WERI-Rb-1 (cell line): Measurements from ENCODE around the gene MFAP4.

Experiments
- DNase-seq: peaks from one replicate; pipeline ENCODE4 v3.0.0-alpha.2; 2020
- H3K27ac ChIP-seq: fragments of 250-450 bp; sonication (Bioruptor Pico); 2 replicates; pipeline ENCODE4 v1.5.1; 2020; ENCODE audit warnings: mild to moderate bottlenecking, moderate library complexity
- H3K27me3 ChIP-seq: fragments of 250-450 bp; sonication (Bioruptor Pico); 2 replicates; pipeline ENCODE4 v1.5.1; 2021; ENCODE audit warnings: mild to moderate bottlenecking, low read depth, moderate library complexity; ENCODE audit not compliant: insufficient read depth, severe bottlenecking
- H3K36me3 ChIP-seq: fragments of 250-450 bp; sonication (Bioruptor Pico); 2 replicates; pipeline ENCODE4 v1.5.1; 2020; ENCODE audit warnings: mild to moderate bottlenecking, moderate library complexity
- H3K4me3 ChIP-seq: 2 replicates; pipeline ENCODE4 v1.5.1; 2011; ENCODE audit warnings: low read depth, mild to moderate bottlenecking, control low read depth, low read length
- H3K9me3 ChIP-seq: fragments of 250-450 bp; sonication (Bioruptor Pico); 2 replicates; pipeline ENCODE4 v1.5.1; 2021; ENCODE audit warnings: mild to moderate bottlenecking, moderate library complexity; ENCODE audit not compliant: severe bottlenecking
- CTCF ChIP-seq: IDR thresholded peaks from 2 replicates; pipeline ENCODE4 v1.5.1; 2011; ENCODE audit warnings: low read depth, mild to moderate bottlenecking, control low read depth, inconsistent platforms, low read length

The MFAP4 gene

GRCh38 chr17:19368229-19368628 lies 18.8 kb downstream of the MFAP4 start:
- H3K4me3 ChIP-seq, result no peak overlapping the region
- H3K27ac ChIP-seq, result no peak overlapping the region
- H3K9me3 ChIP-seq, result no peaks in the 10 kb centered on the region
- TF ChIP-seq CTCF, result no peak
- DNase-seq, result no peak
- H3K27me3 ChIP-seq, result no peaks in the 10 kb centered on the region
- H3K36me3 ChIP-seq, result no peaks in the 10 kb centered on the region

- no peak for DNase-seq
- no peaks in the 10 kb centered on the region for H3K36me3 ChIP-seq
- H3K9me3 ChIP-seq, result no peaks in the 10 kb centered on the region
- H3K4me3 ChIP-seq, result no peak overlapping the region
- H3K27ac ChIP-seq, result no peak overlapping the region
- H3K27me3 ChIP-seq, result no peaks in the 10 kb centered on the region
- no peak for TF ChIP-seq CTCF
Measured at GRCh38 chr17:19366637-19366972, 20.4 kb downstream of the MFAP4 start.

- H3K9me3 ChIP-seq, result no peaks in the 10 kb centered on the region
- DNase-seq, result no peak
- H3K27me3 ChIP-seq, result no peaks in the 10 kb centered on the region
- H3K4me3 ChIP-seq, result no peak overlapping the region
- no peak for TF ChIP-seq CTCF
- H3K36me3 ChIP-seq, result no peaks in the 10 kb centered on the region
- H3K27ac ChIP-seq, result no peak overlapping the region
Measured at GRCh38 chr17:19365833-19366636, 21.0 kb downstream of the MFAP4 start.

GRCh38 chr17:19365499-19365817 lies 21.5 kb downstream of the MFAP4 start:
- DNase-seq, result no peak
- no peaks in the 10 kb centered on the region for H3K36me3 ChIP-seq
- no peak for TF ChIP-seq CTCF
- no peaks in the 10 kb centered on the region for H3K27me3 ChIP-seq
- H3K27ac ChIP-seq, result peak overlapping the region; percentile 64
- no peaks in the 10 kb centered on the region for H3K9me3 ChIP-seq
- H3K4me3 ChIP-seq, result no peak overlapping the region

- Histone ChIP-seq H3K36me3 (no peaks in the 10 kb centered on the region), H3K27me3 (no peaks in the 10 kb centered on the region), H3K27ac (peak overlapping the region; percentile 64), H3K9me3 (no peaks in the 10 kb centered on the region), H3K4me3 (no peak overlapping the region)
- no peak for TF ChIP-seq CTCF
- peak; percentile 52 for DNase-seq
Measured at GRCh38 chr17:19364699-19365498, 22.1 kb downstream of the MFAP4 start.
